ENCODE results near the gene HDAC4. TPM values are rescaled to one million over a fixed set of nuclear protein-coding genes. Genes with fewer than 3 reads are reported as not detected.

The HDAC4 gene
- total RNA-seq, 1 experiment from 2014 or later = 47.6 TPM

GRCh38 chr2:239077260-239077659, 323.6 kb downstream of the HDAC4 start:
- Histone ChIP-seq H3K9me2 (ENCODE audit: insufficient read depth) (no peaks in the 10 kb centered on the region), H3K4me3 (replicated peaks in 1 of 2; ENCODE audit: low read depth in 1 of 2, low read length in 2 of 2) (no peak overlapping the region), H3K4me2 (ENCODE audit: low read length) (no peak overlapping the region), H3K4me1 (ENCODE audit: control insufficient read depth in 1 of 2, insufficient read depth in 2 of 2, low read length in 2 of 2) (no peaks in the 10 kb centered on the region), H3K27ac (ENCODE audit: low read depth, low read length) (no peak overlapping the region), H3K9ac (ENCODE audit: low read length) (no peak overlapping the region), H2AFZ (ENCODE audit: low read depth, low read length, poor library complexity, severe bottlenecking) (no peak overlapping the region), H3K27me3 (ENCODE audit: insufficient read depth, low read length) (no peaks in the 10 kb centered on the region), H3K79me2 (ENCODE audit: insufficient read depth, low read length) (no peaks in the 10 kb centered on the region), H3K9me3 (ENCODE audit: control insufficient read depth in 1 of 2, insufficient read depth in 1 of 2, low read depth in 1 of 2, low read length in 2 of 2) (no peaks in the 10 kb centered on the region), H4K20me1 (ENCODE audit: insufficient read depth) (no peaks in the 10 kb centered on the region), H3K36me3 (ENCODE audit: control insufficient read depth in 1 of 2, insufficient read depth in 2 of 2, low read length in 2 of 2) (no peaks in the 10 kb centered on the region)
- RAD21 ChIA-PET (ENCODE audit: low non-redundant PET in 1 of 2, low total read pairs in 2 of 2, uncharacterized antibody in 2 of 2, unreplicated experiment in 2 of 2) = no interaction called here
- ATAC-seq (no peak), DNase-seq (ENCODE audit: low read depth, low spot score) (no peak)
- intact Hi-C loops (cut with micrococcal nuclease) = no loop called here
- CTCF ChIA-PET = no interaction called here
- TF ChIP-seq ZBTB33 (IDR thresholded peaks at IDR 0.05; ENCODE audit: extremely low read depth, insufficient replicate concordance, low read length) (no peak), POLR2AphosphoS5 (IDR thresholded peaks at IDR 0.05; ENCODE audit: low read depth, low read length) (no peak), SIN3A (IDR thresholded peaks at IDR 0.05; ENCODE audit: low read depth) (no peak), CBX3 (IDR thresholded peaks at IDR 0.05; ENCODE audit: low read depth) (no peak), FOSL1 (IDR thresholded peaks at IDR 0.05; ENCODE audit: low read depth) (no peak), POLR2A (IDR thresholded peaks at IDR 0.05; ENCODE audit: borderline replicate concordance, extremely low read depth, insufficient read depth, insufficient read length) (no peak), ZFX (IDR thresholded peaks at IDR 0.05) (no peak), EZH2 (IDR thresholded peaks at IDR 0.05) (no peak), SRF (IDR thresholded peaks at IDR 0.05; ENCODE audit: low read depth) (no peak), CEBPB (IDR thresholded peaks at IDR 0.05; ENCODE audit: low read depth) (no peak), ZNF274 (IDR thresholded peaks at IDR 0.05; ENCODE audit: low read depth, low read length) (no peak), RAD21 (IDR thresholded peaks at IDR 0.05; ENCODE audit: low read depth) (no peak), EZH2phosphoT487 (IDR thresholded peaks at IDR 0.05; ENCODE audit: borderline replicate concordance) (no peak), EGR1 (IDR thresholded peaks at IDR 0.05; ENCODE audit: low read depth) (no peak), ATF3 (IDR thresholded peaks at IDR 0.05) (no peak), JUND (IDR thresholded peaks at IDR 0.05) (no peak), ELF1 (IDR thresholded peaks at IDR 0.05; ENCODE audit: borderline replicate concordance, low read depth) (no peak)
- TF ChIP-seq, protein P1, sequence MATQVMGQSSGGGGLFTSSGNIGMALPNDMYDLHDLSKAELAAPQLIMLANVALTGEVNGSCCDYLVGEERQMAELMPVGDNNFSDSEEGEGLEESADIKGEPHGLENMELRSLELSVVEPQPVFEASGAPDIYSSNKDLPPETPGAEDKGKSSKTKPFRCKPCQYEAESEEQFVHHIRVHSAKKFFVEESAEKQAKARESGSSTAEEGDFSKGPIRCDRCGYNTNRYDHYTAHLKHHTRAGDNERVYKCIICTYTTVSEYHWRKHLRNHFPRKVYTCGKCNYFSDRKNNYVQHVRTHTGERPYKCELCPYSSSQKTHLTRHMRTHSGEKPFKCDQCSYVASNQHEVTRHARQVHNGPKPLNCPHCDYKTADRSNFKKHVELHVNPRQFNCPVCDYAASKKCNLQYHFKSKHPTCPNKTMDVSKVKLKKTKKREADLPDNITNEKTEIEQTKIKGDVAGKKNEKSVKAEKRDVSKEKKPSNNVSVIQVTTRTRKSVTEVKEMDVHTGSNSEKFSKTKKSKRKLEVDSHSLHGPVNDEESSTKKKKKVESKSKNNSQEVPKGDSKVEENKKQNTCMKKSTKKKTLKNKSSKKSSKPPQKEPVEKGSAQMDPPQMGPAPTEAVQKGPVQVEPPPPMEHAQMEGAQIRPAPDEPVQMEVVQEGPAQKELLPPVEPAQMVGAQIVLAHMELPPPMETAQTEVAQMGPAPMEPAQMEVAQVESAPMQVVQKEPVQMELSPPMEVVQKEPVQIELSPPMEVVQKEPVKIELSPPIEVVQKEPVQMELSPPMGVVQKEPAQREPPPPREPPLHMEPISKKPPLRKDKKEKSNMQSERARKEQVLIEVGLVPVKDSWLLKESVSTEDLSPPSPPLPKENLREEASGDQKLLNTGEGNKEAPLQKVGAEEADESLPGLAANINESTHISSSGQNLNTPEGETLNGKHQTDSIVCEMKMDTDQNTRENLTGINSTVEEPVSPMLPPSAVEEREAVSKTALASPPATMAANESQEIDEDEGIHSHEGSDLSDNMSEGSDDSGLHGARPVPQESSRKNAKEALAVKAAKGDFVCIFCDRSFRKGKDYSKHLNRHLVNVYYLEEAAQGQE (IDR thresholded peaks at IDR 0.05; ENCODE audit: low read depth) = no peak
- TF ChIP-seq, protein P2, sequence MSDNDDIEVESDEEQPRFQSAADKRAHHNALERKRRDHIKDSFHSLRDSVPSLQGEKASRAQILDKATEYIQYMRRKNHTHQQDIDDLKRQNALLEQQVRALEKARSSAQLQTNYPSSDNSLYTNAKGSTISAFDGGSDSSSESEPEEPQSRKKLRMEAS (IDR thresholded peaks at IDR 0.05) = no peak
- POLR2A ChIA-PET = no interaction called here
- BruUV-seq (replicated peaks) = no TSS peak
